HepG2 (cell line): ENCODE measurements around the gene OGFR. TPM values are rescaled to one million over a fixed set of nuclear protein-coding genes. Genes with fewer than 3 reads are reported as not detected.

ENCODE experiments used
- CREM ChIP-seq, 2 experiments: sonication (generic) in 1 of 2; formaldehyde crosslinking in 1 of 2; IDR thresholded peaks; 2 replicates each; pipeline versions ENCODE4 v1.4.0 to v1.6.1; 2016 to 2020; ENCODE audit warnings: antibody characterized with exemption in 1 of 2, mild to moderate bottlenecking in 1 of 2, missing genetic modification reagents in 1 of 2
- HINFP ChIP-seq: sonication (generic); formaldehyde crosslinking; IDR thresholded peaks from 2 replicates; pipeline ENCODE4 v1.4.0; 2020; ENCODE audit warnings: low read depth, mild to moderate bottlenecking, missing genetic modification reagents
- KAT2B ChIP-seq: fragments of 150-350 bp; IDR thresholded peaks from 2 replicates; pipeline ENCODE4 v1.6.1; 2014; ENCODE audit warnings: low read depth, low read length, borderline replicate concordance
- MAFG ChIP-seq: sonication (generic); formaldehyde crosslinking; IDR thresholded peaks from 2 replicates; pipeline ENCODE4 v1.5.1; 2020; ENCODE audit warnings: mild to moderate bottlenecking, missing genetic modification reagents
- MTF1 ChIP-seq: sonication (generic); formaldehyde crosslinking; IDR thresholded peaks from 2 replicates; pipeline ENCODE4 v1.5.0; 2020; ENCODE audit warnings: missing genetic modification reagents
- NFE2L2 ChIP-seq: fragments of 150-350 bp; IDR thresholded peaks from 2 replicates; pipeline ENCODE4 v1.6.1; 2014; ENCODE audit warnings: low read length
- PRDM10 ChIP-seq: sonication (generic); formaldehyde crosslinking; IDR thresholded peaks from 2 replicates; pipeline ENCODE4 v1.4.0; 2020; ENCODE audit warnings: low read depth, missing genetic modification reagents
- ZBTB25 ChIP-seq: IDR thresholded peaks from 2 replicates; pipeline ENCODE4 v1.6.1; 2018; ENCODE audit warnings: missing genetic modification reagents
- ZBTB34 ChIP-seq: sonication (generic); formaldehyde crosslinking; IDR thresholded peaks from 2 replicates; pipeline ENCODE4 v1.8.0; 2022; ENCODE audit warnings: mild to moderate bottlenecking, missing genetic modification reagents
- ZNF329 ChIP-seq: sonication (generic); formaldehyde crosslinking; IDR thresholded peaks from 2 replicates; pipeline ENCODE4 v1.9.0; 2021; ENCODE audit warnings: low read depth, mild to moderate bottlenecking, missing genetic modification reagents
- ZNF639 ChIP-seq: conservative IDR thresholded peaks from 2 replicates; pipeline ENCODE4 v1.6.1; 2018; ENCODE audit warnings: missing genetic modification reagents
- polyA plus RNA-seq, 8 experiments: library from polyadenylated mRNA; depleted of rRNA in 3 of 8; stranded (reverse) in 7 of 8; unstranded in 1 of 8; fragments of >200 nt; fragmentation: Illumina TruSeq in 4 of 8; extraction: Trizol in 4 of 8; gene quantifications; 2 replicates each; pipeline versions ENCODE4 v1.2.1 to v1.2.3, GENCODE V29; 2011 to 2016; ENCODE audit warnings: low read depth in 4 of 8, missing spikeins in 1 of 8, mixed read lengths in 1 of 8; ENCODE audit not compliant: insufficient read depth in 1 of 8
- total RNA-seq, 5 experiments: library from RNA; depleted of rRNA; stranded (reverse); fragments of >200 nt; fragmentation: Illumina TruSeq; extraction: Trizol; gene quantifications; 2 replicates each; pipeline ENCODE4 v1.2.3, GENCODE V29; 2016; ENCODE audit warnings: low read depth in 1 of 5
- TF ChIP-seq, protein P1 (sequence below): sonication (generic); formaldehyde crosslinking; IDR thresholded peaks from 2 replicates; pipeline ENCODE4 v1.4.0; 2020; ENCODE audit warnings: mild to moderate bottlenecking, missing genetic modification reagents, borderline replicate concordance

The OGFR gene
- total and polyA plus RNA-seq, 2 of the 13 experiments (the other 11 are each of a cell fraction or from before 2014, with no cell fraction given) = 47.7 to 81.8 TPM

DNA sequence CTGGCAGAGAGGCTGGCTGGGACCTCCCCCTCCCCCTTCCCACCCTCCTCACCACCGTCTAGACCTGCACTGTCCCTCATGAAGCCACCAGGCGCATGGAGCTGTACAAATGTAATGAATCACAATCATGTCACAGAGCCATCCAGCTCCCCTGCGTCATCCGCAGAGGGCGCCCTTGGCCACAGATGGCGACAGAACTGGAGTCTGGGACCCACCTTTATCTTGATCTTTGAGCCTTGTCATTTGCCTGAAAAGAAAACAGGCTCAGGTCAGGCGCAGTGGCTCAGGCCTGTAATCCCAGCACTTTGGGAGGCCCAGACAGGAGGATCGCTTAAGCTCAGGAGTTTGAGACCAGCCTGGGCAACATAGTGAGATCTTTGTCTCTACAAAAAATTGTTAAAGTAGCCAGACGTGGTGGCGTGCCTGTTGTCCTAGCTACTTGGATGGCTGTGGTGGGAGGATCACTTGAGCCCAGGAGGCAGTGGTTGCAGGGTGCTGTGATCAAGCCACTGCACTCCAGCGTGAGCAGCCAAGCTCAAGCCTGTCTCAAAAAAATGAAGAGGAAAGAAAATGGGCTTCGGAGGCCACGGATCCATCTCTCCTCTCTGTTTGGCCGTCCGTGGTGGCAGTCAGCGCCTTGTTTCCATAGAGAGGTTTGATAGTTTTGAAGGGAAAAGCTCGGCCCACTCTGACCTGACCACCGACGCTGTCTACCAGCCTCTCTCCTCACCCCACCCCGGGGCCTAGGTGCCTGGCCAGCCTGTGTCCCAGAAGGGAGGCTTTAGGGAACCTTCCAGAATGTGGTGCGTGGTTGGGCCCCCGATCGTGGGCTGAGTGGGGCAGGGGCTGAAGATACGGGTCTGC, 18.4 kb downstream of the OGFR start (continued):
- TF ChIP-seq HINFP (CRISPR knock-in tag) = peak; percentile 62; the same call in 1 of the 2 replicates
- TF ChIP-seq PRDM10 (CRISPR knock-in tag) = peak; percentile 86
- TF ChIP-seq CREM (IDR thresholded peaks at IDR 0.05) = peak; percentile 78; the same call in 1 of the 2 replicates
- no peak for TF ChIP-seq CREM (CRISPR knock-in tag; IDR thresholded peaks at IDR 0.05)
- peak; percentile 86 for TF ChIP-seq ZNF639
- TF ChIP-seq MTF1 (CRISPR knock-in tag) = no peak
- TF ChIP-seq ZBTB25 = peak; percentile 92; the same call in 1 of the 2 replicates
- no peak for TF ChIP-seq MAFG (CRISPR knock-in tag)
- TF ChIP-seq ZNF329 = no peak
- TF ChIP-seq KAT2B = no peak
- 0 out of 2 replicates have a peak, but pooled peaks have one; percentile 5 for TF ChIP-seq NFE2L2
- no peak for TF ChIP-seq ZBTB34 (CRISPR knock-in tag)
- TF ChIP-seq, protein P1, sequence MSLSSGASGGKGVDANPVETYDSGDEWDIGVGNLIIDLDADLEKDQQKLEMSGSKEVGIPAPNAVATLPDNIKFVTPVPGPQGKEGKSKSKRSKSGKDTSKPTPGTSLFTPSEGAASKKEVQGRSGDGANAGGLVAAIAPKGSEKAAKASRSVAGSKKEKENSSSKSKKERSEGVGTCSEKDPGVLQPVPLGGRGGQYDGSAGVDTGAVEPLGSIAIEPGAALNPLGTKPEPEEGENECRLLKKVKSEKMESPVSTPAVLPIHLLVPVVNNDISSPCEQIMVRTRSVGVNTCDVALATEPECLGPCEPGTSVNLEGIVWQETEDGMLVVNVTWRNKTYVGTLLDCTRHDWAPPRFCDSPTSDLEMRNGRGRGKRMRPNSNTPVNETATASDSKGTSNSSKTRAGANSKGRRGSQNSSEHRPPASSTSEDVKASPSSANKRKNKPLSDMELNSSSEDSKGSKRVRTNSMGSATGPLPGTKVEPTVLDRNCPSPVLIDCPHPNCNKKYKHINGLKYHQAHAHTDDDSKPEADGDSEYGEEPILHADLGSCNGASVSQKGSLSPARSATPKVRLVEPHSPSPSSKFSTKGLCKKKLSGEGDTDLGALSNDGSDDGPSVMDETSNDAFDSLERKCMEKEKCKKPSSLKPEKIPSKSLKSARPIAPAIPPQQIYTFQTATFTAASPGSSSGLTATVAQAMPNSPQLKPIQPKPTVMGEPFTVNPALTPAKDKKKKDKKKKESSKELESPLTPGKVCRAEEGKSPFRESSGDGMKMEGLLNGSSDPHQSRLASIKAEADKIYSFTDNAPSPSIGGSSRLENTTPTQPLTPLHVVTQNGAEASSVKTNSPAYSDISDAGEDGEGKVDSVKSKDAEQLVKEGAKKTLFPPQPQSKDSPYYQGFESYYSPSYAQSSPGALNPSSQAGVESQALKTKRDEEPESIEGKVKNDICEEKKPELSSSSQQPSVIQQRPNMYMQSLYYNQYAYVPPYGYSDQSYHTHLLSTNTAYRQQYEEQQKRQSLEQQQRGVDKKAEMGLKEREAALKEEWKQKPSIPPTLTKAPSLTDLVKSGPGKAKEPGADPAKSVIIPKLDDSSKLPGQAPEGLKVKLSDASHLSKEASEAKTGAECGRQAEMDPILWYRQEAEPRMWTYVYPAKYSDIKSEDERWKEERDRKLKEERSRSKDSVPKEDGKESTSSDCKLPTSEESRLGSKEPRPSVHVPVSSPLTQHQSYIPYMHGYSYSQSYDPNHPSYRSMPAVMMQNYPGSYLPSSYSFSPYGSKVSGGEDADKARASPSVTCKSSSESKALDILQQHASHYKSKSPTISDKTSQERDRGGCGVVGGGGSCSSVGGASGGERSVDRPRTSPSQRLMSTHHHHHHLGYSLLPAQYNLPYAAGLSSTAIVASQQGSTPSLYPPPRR (CRISPR knock-in tag) = peak; percentile 38; the same call in 1 of the 2 replicates
